ENCODE measurements around the gene SYDE2. TPM values are rescaled to one million over a fixed set of nuclear protein-coding genes. Genes with fewer than 3 reads are reported as not detected.
"Not testable (repeated sequence)": the region's sequence is repeated elsewhere in the genome, so short reads cannot be mapped to it uniquely, and the experiment has no call there.

SYDE2 gene
- polyA plus RNA-seq, 3 donors from 2014 or later, result 0.08 to 0.98 (median 0.12) TPM

DNA sequence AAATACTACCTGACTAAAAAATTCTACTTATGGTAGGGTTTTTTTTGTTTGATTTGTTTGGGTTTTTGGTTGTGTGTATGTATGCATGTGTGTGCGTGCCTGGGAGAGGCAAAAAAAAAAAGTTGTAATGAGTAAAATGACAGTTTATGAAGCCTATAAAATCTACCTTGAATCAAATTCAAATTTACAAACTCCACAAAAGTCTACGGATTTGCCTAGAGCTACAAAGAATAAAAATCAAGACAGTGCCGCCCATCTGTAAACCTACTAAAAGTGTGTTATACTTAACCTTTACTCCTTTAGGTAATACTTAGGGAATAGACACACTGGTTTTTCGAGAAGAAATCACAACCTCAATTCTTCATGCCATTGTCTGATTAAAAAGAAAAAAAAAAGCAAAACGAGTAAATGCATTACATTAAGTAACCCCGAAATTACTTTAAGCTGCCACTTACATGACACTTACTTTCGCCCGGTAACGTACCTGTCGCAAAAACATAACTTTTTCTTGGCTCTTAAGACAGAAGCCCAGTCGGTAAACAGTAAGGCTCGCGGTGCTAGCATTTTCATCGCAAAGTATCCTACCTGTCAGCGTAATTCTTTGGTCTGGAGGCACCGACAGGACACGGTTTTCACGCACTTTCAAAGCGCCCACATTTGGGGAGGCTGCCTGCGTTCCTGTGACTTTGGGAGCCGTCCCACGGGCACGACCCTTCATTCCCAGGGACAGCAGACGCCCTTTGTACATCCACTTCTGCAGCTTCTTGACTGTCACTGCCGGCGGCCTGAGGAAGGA, 951 bp downstream of the SYDE2 start:
- Mint-ChIP-seq H3K4me3 (peak overlapping the region; percentile 70 to 88 (median 80)), H3K27ac (peak overlapping the region in 1 of 6 donors; percentile 20), H3K4me1 (peaks cover 15 to 19% of the 10 kb centered on the region in 2 donors), H3K27me3 (ENCODE audit: low read depth in 3 of 3) (peaks cover 13 to 42% (median 16%) of the 10 kb centered on the region in 3 donors), H3K9me3 (peaks cover 0 to 3% (median 0%) of the 10 kb centered on the region in 6 donors), H3K36me3 (no peaks in the 10 kb centered on the region)
- DNase-seq, result no peak

DNA sequence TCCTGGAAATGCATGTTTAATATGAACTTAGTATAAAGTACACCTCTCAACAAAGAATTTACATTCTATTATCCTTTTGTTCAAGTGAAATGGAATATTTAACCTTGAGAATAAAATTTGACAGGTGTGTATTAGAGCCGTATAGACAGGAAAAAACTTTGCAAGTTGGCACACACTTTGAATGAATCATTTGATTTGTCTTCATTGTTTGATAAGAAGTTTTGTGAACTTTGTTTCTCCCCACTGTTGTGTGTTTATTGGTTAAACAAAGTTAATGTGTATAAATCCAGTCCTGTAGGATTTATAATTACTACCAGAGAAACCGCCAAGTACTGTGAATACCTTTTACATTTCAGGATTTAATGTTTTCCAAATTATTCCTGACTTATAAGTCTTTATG, 2.0 kb downstream of the SYDE2 start:
- H3K4me3 Mint-ChIP-seq, result no peak overlapping the region
- H3K36me3 Mint-ChIP-seq, result no peaks in the 10 kb centered on the region
- H3K9me3 Mint-ChIP-seq, result peaks cover 0 to 3% (median 0%) of the 10 kb centered on the region in 6 donors
- H3K27ac Mint-ChIP-seq, result no peak overlapping the region
- DNase-seq, result no peak
- H3K27me3 Mint-ChIP-seq (ENCODE audit: low read depth in 3 of 3), result peaks cover 12 to 40% (median 13%) of the 10 kb centered on the region in 3 donors
- peaks cover 15 to 19% of the 10 kb centered on the region in 2 donors for H3K4me1 Mint-ChIP-seq

DNA sequence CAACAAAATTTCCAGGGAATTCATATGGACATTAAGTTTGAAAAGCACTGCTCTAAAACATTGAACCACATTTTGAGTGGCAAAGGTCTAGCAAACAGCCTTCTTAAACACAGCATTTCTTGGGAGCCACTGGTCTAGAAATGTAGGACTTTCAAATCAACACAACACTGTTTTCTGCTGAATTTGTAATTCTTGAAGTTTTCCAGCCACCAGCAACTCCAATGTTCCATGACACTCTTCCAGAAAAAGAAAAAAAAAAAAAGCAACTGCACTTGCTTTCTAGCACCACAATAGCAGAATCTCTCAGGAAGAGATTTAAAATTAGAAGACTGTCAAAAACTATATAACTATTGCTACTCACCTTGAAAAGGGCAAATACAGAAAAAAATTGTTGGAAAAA, 4.5 kb downstream of the SYDE2 start:
- H3K27ac Mint-ChIP-seq, result no peak overlapping the region
- H3K27me3 Mint-ChIP-seq (ENCODE audit: low read depth in 3 of 3), result peaks cover 3 to 18% (median 9%) of the 10 kb centered on the region in 3 donors
- H3K4me1 Mint-ChIP-seq, result peaks cover 7 to 10% of the 10 kb centered on the region in 2 donors
- H3K9me3 Mint-ChIP-seq, result no peaks in the 10 kb centered on the region
- H3K36me3 Mint-ChIP-seq, result no peaks in the 10 kb centered on the region
- no peak overlapping the region for H3K4me3 Mint-ChIP-seq
- no peak for DNase-seq

DNA sequence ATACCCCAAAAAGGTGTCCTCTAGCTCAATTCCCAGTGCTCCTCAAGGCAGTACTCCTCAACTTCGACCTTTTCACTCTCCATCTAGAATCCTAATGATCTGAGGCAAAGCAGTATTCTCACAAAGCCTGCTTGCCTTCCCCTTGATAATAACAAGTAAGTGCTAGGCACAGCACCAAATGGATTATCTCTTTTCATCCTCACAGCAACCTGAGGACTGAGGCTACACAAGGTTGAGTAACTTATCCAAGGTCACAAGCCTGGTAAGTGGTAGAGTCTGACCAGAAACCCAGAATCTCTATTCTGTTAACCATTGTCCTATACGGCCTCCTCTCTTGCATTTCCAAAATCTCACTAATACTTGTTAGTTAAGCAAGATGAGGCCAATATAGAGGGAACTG, 5.1 kb downstream of the SYDE2 start:
- no peak for DNase-seq
- Mint-ChIP-seq H3K9me3 (no peaks in the 10 kb centered on the region), H3K27ac (no peak overlapping the region), H3K27me3 (ENCODE audit: low read depth in 3 of 3) (peaks cover 3 to 18% (median 9%) of the 10 kb centered on the region in 3 donors), H3K4me1 (peaks cover 7 to 10% of the 10 kb centered on the region in 2 donors), H3K36me3 (no peaks in the 10 kb centered on the region), H3K4me3 (no peak overlapping the region)

DNA sequence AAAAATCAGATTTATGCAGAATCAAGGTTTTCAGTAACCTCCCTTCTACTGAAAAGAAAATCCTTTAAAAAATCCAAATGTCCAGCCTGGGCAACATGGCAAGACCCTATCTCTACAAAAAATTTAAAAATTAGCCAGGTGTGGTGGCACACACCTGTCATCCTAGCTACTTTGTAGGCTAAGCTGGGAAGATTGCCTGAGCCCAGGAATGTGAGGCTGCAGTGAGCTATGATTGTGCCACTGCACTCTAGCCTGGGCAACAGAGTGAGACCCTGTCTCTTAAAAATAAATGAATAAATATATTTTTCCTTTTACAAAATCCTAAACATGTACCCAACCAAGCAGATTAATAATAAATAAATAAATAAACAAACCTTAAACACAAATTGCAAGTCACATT, 8.7 kb downstream of the SYDE2 start:
- not testable (repeated sequence) for H3K4me1 Mint-ChIP-seq; H3K36me3 Mint-ChIP-seq; H3K27ac Mint-ChIP-seq; H3K27me3 Mint-ChIP-seq (ENCODE audit: low read depth in 3 of 3); H3K9me3 Mint-ChIP-seq; DNase-seq; H3K4me3 Mint-ChIP-seq

DNA sequence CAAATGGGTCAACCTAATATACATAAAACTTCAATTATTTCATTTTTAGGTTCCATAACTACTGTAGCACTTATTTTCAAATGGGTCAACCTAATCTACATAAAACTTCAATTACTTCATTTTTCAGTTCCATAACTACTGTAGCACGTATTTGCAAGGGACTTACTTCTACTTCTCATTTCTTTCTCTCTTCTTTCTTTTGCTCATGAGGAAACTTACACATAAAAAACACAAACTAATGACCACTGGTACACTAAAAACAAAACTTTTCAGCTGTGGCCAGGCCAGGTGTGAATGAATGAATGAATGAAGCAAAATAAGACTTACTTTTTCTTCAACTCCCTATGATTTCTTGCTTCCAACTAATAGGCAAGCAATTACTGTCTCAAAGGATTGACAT, 11.7 kb downstream of the SYDE2 start:
- Mint-ChIP-seq H3K4me3 (no peak overlapping the region), H3K36me3 (no peaks in the 10 kb centered on the region), H3K27ac (no peak overlapping the region), H3K4me1 (no peaks in the 10 kb centered on the region), H3K27me3 (ENCODE audit: low read depth in 3 of 3) (peaks cover 0 to 9% (median 0%) of the 10 kb centered on the region in 3 donors), H3K9me3 (no peaks in the 10 kb centered on the region)
- no peak for DNase-seq

DNA sequence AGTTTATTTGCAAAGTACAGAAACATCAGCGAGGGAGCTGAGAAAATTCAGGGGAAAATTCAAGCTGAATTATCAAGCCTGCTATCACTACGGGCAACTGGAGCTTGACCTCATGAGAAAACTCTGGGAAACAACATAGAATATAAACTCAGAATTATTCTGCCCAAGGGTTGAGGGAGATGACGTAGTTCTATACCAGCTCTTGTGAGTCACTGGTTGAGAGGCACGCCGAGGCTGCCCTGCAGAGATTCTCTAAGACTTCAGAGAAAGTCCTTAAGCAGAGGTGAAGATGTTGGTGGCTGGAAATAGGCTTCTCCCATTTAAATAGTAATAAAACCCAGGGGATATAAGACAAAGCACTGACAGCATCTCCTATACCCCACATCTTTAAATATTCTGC, 12.3 kb downstream of the SYDE2 start:
- Mint-ChIP-seq H3K27me3 (ENCODE audit: low read depth in 3 of 3) (peaks cover 0 to 9% (median 0%) of the 10 kb centered on the region in 3 donors), H3K27ac (no peak overlapping the region), H3K4me3 (no peak overlapping the region), H3K9me3 (no peaks in the 10 kb centered on the region), H3K4me1 (no peaks in the 10 kb centered on the region), H3K36me3 (no peaks in the 10 kb centered on the region)
- no peak for DNase-seq

DNA sequence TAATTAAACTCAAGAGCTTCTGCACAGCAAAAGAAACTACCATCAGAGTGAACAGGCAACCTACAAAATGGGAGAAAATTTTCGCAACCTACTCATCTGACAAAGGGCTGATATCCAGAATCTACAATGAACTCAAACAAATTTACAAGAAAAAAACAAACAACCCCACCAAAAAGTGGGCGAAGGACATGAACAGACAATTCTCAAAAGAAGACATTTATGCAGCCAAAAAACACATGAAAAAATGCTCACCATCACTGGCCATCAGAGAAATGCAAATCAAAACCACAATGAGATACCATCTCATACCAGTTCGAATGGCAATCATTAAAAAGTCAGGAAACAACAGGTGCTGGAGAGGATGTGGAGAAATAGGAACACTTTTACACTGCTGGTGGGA, 13.8 kb downstream of the SYDE2 start:
- H3K4me1 Mint-ChIP-seq, H3K9me3 Mint-ChIP-seq, H3K4me3 Mint-ChIP-seq, H3K36me3 Mint-ChIP-seq, DNase-seq, H3K27ac Mint-ChIP-seq: not testable (repeated sequence)
- H3K27me3 Mint-ChIP-seq (ENCODE audit: low read depth in 3 of 3), result peaks cover 0 to 16% (median 0%) of the 10 kb centered on the region in 3 donors

DNA sequence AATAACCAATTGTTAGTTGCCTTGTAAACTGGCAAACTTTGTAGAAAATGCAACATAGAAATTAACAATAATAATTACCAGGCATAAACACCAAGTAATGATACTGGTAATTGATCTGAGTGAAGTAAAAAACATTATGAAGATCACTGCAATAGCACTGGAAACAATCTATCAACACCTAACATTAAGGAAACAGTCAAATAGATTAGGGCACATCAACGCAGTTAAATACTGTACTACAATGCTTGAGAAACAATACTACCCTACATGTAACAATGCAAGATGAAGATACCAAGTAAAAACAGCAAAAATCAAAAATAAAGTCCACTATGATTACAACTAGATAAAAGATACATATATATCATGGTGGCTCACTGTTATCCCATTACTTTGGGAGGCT, 16.6 kb downstream of the SYDE2 start:
- H3K27ac Mint-ChIP-seq, result no peak overlapping the region
- H3K9me3 Mint-ChIP-seq, result no peaks in the 10 kb centered on the region
- H3K4me3 Mint-ChIP-seq, result no peak overlapping the region
- no peaks in the 10 kb centered on the region for H3K36me3 Mint-ChIP-seq
- no peak for DNase-seq
- H3K27me3 Mint-ChIP-seq (ENCODE audit: low read depth in 3 of 3), result peaks cover 0 to 12% (median 0%) of the 10 kb centered on the region in 3 donors
- peaks cover 0 to 6% of the 10 kb centered on the region in 2 donors for H3K4me1 Mint-ChIP-seq

DNA sequence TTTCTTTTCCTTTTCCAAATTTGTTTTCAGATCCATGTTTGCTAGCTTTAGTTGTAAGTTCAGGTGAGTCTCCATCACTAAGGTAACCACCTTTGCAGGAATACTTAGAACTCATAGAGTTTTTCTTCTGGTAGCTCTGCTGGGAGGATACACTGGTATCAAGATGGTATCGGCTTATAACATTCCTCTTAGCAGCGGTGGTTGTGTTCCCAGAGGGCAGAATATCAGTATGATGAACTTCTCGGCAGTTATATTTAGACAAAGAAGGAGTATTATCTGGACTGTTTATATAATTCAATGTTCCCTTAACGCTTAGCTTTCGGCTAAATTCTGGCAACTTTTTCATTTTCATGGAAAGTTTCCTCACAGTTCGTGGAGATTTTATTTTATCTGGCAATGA, 18.1 kb downstream of the SYDE2 start:
- Mint-ChIP-seq H3K9me3 (no peaks in the 10 kb centered on the region), H3K36me3 (no peaks in the 10 kb centered on the region), H3K27ac (no peak overlapping the region), H3K4me3 (no peak overlapping the region), H3K27me3 (ENCODE audit: low read depth in 3 of 3) (peaks cover 0 to 14% (median 0%) of the 10 kb centered on the region in 3 donors), H3K4me1 (peaks cover 0 to 10% of the 10 kb centered on the region in 2 donors)
- DNase-seq, result no peak

DNA sequence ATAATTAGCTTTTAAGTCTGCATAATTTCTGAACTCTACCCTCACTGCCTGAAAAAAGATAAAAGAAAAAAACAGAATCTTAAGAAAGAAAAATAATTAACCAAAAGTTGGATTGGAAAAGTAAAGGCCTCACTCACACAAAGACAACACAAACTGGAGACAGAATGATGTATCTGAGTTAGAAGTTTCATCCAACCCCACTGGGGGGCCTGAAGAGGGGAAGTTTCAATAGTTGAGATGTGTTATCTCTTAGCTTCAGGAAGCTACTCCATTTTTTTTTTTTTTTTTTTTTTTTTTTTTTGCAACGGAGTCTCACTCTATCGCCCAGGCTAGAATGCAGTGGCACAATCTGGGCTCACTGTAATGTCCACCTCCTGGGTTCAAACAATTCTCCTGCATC, 19.9 kb downstream of the SYDE2 start:
- Mint-ChIP-seq H3K36me3 (no peaks in the 10 kb centered on the region), H3K27me3 (ENCODE audit: low read depth in 3 of 3) (peaks cover 0 to 20% (median 8%) of the 10 kb centered on the region in 3 donors), H3K4me3 (no peak overlapping the region), H3K9me3 (peaks cover 0 to 3% (median 0%) of the 10 kb centered on the region in 6 donors), H3K4me1 (peaks cover 0 to 10% of the 10 kb centered on the region in 2 donors), H3K27ac (no peak overlapping the region)
- no peak for DNase-seq

DNA sequence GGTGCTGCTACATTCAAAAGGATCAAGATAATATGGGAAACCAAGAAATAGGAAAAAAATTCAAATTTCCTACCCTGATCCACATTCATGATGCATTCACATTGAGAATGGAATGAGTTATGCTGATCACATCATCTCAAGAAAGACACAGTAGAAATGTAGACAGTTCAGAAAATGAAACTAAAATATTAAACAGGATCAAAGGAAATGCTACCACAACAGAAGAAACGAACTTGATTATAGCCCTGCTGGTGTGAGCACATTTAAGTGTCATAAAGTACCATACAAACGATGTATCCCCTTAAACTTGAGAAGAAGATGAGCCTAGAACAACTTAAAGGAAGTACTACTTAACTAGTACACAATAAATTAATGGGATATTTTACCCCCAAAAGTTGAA, 21.3 kb downstream of the SYDE2 start:
- peaks cover 0 to 3% (median 0%) of the 10 kb centered on the region in 6 donors for H3K9me3 Mint-ChIP-seq
- H3K4me3 Mint-ChIP-seq, result no peak overlapping the region
- H3K36me3 Mint-ChIP-seq, result no peaks in the 10 kb centered on the region
- no peak for DNase-seq
- H3K27me3 Mint-ChIP-seq (ENCODE audit: low read depth in 3 of 3), result peaks cover 2 to 18% (median 8%) of the 10 kb centered on the region in 3 donors
- H3K4me1 Mint-ChIP-seq, result peaks cover 0 to 10% of the 10 kb centered on the region in 2 donors
- H3K27ac Mint-ChIP-seq, result no peak overlapping the region

DNA sequence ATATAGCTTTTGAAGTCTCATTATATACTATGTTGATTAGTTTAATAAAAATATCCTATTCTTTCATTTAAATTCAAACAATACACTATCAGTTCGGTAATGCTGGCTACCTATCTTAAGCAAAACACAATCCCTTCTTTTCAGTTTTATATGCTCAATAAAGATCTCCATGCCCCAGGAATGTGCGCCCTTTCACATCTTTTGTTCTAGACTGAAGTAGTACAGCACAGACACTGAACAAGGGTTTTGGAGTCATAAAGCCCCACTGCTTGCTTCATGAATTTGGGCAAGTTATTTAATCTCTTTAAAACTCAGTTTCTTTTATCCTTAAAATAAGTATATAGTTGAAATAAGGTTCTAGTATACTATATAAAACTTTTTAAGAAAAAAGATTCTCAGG, 22.4 kb downstream of the SYDE2 start:
- H3K4me1 Mint-ChIP-seq, result peaks cover 0 to 10% of the 10 kb centered on the region in 2 donors
- H3K4me3 Mint-ChIP-seq, result no peak overlapping the region
- H3K27ac Mint-ChIP-seq, result no peak overlapping the region
- peaks cover 4 to 18% (median 8%) of the 10 kb centered on the region in 3 donors for H3K27me3 Mint-ChIP-seq (ENCODE audit: low read depth in 3 of 3)
- no peak for DNase-seq
- no peaks in the 10 kb centered on the region for H3K36me3 Mint-ChIP-seq
- H3K9me3 Mint-ChIP-seq, result peaks cover 0 to 3% (median 0%) of the 10 kb centered on the region in 6 donors

DNA sequence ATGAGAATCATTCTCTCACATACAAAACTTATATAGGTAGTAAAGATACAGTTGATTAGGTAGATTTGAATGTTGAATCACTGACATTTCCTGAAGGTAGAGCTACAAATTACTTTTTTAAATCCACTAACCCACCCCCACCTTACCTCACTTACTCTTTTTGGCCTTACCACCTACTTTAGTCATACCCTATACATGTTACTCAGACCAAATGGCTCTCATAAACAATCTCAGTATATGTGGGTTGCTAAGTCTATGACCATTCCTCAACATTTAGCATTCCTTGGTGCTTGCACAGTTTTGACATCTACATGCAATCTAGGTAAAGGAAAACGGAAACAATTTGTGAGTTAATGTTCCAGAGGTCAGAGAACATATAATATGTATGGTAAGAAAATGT, 26.3 kb downstream of the SYDE2 start:
- DNase-seq, result no peak
- Mint-ChIP-seq H3K36me3 (no peaks in the 10 kb centered on the region), H3K27ac (no peak overlapping the region), H3K27me3 (ENCODE audit: low read depth in 3 of 3) (peaks cover 6 to 12% (median 10%) of the 10 kb centered on the region in 3 donors), H3K9me3 (peaks cover 0 to 6% (median 0%) of the 10 kb centered on the region in 6 donors), H3K4me3 (no peak overlapping the region), H3K4me1 (peaks cover 0 to 7% of the 10 kb centered on the region in 2 donors)

Measured in immature natural killer cell (primary cell).